AG04449 (cell line): Measurements from ENCODE around the gene RPS6KA3.

Experiments used
- CTCF ChIA-PET: fragments of 350-600 bp; formaldehyde crosslinking; extraction: SDS; loops from one replicate; lab custom pipeline; 2021; ENCODE audit warnings: antibody characterized with exemption; lab: Yijun Ruan, JAX
- POLR2A ChIA-PET: fragments of 400-600, 350-600 bp; formaldehyde crosslinking; extraction: SDS; loops from one replicate; lab custom pipeline; 2020; ENCODE audit warnings: antibody characterized with exemption, inconsistent platforms; lab: Yijun Ruan, JAX
- DNase-seq: peaks from one replicate; pipeline ENCODE4 v3.0.0-alpha.2; 2010; ENCODE audit warnings: low read depth, low spot score
- H3K4me3 ChIP-seq: 2 replicates; pipeline ENCODE4 v1.5.1; 2011; ENCODE audit warnings: low read depth, mild to moderate bottlenecking, control low read depth, low read length
- TF ChIP-seq, protein P1 (sequence below): IDR thresholded peaks from one replicate; pipeline ENCODE4 v1.5.1; 2011; ENCODE audit warnings: mild to moderate bottlenecking, moderate library complexity, low read length, control low read depth, inconsistent platforms; ENCODE audit not compliant: insufficient read depth; ENCODE audit errors: missing control alignments

RPS6KA3 gene

DNA sequence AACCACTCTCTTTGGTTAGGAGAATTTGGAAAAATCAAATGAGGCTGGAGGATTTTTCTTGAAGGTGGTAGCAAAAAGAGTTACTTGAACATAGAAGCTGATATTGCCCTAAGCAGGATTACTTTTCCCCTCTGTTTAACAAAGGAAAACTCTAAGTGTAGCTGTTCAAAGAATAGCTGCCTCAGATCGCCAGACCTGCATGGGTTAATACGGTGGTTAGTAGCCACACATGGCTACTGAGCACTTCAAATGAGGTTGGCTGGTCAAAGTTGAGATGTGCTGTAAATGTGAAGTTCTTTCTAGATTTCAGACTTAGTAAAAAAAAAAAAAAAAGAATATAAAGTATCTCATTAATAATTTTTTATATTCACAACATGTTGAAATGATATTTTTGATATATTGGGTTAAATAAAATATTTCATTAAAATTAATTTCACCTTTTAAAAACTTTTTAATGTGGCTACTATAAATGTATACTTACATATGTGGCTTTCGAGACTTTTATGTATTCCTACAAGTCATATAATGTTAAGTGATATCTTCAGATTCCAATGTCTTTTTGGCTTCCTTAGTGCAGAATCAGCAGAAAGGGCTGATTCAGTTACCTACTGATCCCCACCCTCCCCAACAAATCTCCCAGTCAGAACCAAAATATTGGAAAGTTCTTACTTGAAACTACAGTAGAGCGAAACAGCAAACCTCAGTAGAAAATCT is 3.3 kb upstream of the RPS6KA3 start:
- POLR2A ChIA-PET: no interaction called here
- CTCF ChIA-PET: interaction anchor here (1.4 kb wide), 1 partner anchor 17 kb away, joined by 3 read pairs; no protein-coding TSS in a partner anchor
- DNase-seq: no peak
- H3K4me3 ChIP-seq: no peak overlapping the region
- TF ChIP-seq, protein P1, sequence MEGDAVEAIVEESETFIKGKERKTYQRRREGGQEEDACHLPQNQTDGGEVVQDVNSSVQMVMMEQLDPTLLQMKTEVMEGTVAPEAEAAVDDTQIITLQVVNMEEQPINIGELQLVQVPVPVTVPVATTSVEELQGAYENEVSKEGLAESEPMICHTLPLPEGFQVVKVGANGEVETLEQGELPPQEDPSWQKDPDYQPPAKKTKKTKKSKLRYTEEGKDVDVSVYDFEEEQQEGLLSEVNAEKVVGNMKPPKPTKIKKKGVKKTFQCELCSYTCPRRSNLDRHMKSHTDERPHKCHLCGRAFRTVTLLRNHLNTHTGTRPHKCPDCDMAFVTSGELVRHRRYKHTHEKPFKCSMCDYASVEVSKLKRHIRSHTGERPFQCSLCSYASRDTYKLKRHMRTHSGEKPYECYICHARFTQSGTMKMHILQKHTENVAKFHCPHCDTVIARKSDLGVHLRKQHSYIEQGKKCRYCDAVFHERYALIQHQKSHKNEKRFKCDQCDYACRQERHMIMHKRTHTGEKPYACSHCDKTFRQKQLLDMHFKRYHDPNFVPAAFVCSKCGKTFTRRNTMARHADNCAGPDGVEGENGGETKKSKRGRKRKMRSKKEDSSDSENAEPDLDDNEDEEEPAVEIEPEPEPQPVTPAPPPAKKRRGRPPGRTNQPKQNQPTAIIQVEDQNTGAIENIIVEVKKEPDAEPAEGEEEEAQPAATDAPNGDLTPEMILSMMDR: no peak

DNA sequence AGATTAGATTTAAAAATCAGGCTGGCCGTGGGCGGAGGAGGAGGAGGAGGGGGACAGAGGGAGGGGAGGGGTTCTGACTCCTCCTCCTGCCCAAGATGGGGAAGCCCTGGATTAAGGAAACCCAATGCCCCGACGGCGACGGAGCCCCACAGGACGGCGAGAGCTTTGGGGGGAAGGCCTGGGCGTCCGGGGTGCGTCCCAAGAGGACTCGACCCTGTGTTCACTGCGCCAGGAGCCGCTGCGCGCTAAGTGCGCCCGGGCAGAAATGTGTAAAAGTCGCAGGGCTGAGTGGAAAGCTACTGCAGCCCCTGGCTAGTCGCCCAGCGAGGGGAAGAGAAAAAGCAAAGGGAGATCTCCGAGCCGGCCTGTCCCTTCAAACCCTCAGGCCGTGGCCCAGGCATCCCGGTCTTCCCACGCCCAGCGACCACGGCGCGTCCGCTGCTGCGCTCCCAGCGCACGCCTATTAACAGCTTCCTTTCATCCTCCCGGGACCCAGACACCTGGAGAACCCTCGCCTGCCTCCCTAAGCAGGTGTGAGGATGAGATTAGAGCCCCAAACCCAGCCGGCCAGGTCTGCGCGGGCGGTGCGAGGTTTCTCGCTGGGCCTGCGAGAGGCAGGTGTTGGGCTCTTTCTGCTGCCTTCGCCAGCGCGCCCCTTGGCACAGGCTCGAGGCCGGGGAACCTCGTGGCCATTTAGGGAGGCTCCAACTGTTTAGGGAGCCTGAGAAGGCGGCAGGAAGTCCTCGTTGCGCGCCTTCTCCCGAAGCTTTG is 1.4 kb upstream of the RPS6KA3 start:
- ChIA-PET POLR2A (no interaction called here), CTCF (no interaction called here)
- H3K4me3 ChIP-seq: peak overlapping the region; percentile 34
- TF ChIP-seq, protein P1: no peak
- no peak for DNase-seq

DNA sequence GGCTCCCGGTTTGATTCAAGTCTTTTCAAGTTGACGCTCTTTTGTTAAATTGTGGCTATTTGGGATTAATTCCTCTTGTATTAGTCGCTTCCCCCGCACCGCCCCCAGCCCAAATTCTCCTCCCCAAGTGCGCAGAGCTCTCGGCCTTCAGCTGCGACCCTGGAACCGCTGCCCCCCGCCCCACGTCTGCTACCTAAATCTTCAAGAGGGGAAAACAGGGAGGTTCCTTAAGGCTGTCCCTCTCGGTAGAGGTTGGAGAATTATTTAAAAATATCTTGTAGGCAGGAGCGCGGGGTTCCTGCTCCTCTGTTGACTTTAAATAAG is 860 bp upstream of the RPS6KA3 start:
- TF ChIP-seq, protein P1: no peak
- H3K4me3 ChIP-seq: peak overlapping the region; percentile 65
- ChIA-PET POLR2A (interaction anchor here (0.7 kb wide), 1 partner anchor 457 kb away, joined by 5 read pairs; no protein-coding TSS in a partner anchor), CTCF (no interaction called here)
- DNase-seq: no peak

DNA sequence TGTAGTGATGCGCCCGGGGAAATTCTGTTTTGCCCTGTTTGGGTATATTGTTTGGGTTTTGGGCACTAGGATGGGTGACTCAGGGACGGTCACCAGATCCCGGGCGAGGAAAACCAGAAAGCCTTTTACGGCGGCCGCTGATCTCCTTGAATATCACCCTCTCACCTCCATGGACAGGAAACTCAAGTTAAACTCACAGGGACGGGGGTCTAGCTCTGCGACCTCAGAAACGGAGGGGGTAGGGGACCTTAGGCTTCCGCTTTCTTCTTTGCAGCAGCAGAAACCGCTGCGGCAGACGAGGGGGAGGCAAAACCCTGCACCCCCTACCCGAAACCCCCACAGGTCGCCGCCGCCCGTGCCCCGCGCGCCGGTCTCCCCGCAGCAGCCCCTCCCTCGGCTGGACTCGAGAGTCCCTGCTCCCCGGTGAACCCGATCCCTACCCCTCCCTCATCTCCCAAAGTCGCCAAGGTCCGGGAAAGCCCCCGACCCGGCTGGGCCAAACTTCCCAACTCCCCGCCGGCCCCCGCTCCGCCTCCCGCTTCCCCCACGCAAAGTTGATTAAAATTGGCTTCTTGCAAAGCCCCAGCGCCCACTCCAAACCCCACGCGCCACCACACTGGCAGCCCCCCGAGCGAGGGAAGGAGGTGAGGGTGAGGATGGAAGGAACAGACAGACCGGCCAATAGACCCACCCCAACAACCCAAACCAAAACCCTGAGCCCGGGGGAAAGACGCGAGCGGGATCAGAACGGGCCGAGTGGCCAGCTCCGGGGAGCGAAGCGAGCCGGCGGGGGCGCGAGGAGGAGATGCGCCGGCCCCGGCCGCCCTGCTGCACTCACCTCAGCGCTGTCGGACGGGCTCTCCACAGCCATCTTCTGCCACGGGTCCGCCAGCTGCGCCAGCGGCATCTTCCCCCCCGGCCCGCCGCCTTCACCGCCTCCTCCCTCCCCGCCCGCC is 705 bp downstream of the RPS6KA3 start:
- TF ChIP-seq, protein P1: no peak
- POLR2A ChIA-PET: no interaction called here

DNA sequence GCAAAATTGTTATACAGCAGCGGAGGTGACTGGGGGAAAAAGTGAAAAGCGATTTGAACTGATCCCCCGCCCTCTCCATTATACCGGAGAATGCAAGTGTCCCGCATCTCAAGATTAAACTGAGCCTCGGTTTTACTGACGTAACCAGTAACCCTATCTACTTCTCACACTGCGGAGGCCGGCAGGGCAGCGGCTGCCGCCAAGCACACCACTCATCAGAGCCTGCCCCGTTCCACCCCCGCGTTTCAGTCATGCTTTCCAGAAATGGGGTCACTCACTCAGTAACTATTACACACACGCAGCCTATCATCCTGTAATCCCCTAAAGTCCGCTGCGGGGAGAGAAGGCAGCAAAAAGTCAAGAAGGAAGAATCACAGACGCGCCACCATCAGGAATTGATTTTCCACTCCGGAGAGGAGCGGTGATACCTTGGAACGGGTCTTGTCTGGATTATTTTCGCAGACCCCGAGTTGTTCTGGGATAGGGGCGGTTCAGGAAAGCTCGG is 1.4 kb downstream of the RPS6KA3 start:
- CTCF ChIA-PET: interaction anchor here (3.2 kb wide), 1 partner anchor 13 kb away, joined by 9 read pairs; no protein-coding TSS in a partner anchor
- peak overlapping the region; percentile 65 for H3K4me3 ChIP-seq
- no peak for DNase-seq
- TF ChIP-seq, protein P1: no peak
- POLR2A ChIA-PET: no interaction called here

More for the DNA sequence above, 705 bp downstream of the RPS6KA3 start:
- H3K4me3 ChIP-seq: peak overlapping the region; percentile 65
- CTCF ChIA-PET: no interaction called here
- DNase-seq: no peak
